Measurements from ENCODE around the gene PCDH17. TPM values are rescaled to one million over a fixed set of nuclear protein-coding genes. Genes with fewer than 3 reads are reported as not detected.

PCDH17 gene
- total and polyA plus RNA-seq, 9 of the 15 experiments (the other 6 are each of a cell fraction or from before 2014, with no cell fraction given): not detected

- in situ Hi-C loops (cut with MboI) (no loop called here), intact Hi-C loops (cut with micrococcal nuclease) (no loop called here)
- POLR2A ChIA-PET: no interaction called here
- no peak for DNase-seq (ENCODE audit: extremely low read depth in 1 of 4, low spot score in 3 of 4)
- no peak for ATAC-seq
- no peaks in the 10 kb centered on the region for H3K9me1 ChIP-seq (ENCODE audit: control insufficient read depth, insufficient read depth, low read length)
- FAIRE-seq: no peak
- no peak overlapping the region for H2AFZ ChIP-seq (ENCODE audit: low read depth, low read length)
- H4K20me1 ChIP-seq (replicated peaks; ENCODE audit: control insufficient read depth, insufficient read depth, low read length): no peaks in the 10 kb centered on the region
- no peaks in the 10 kb centered on the region for H3K9me3 ChIP-seq (replicated peaks; ENCODE audit: control insufficient read depth, insufficient read depth, low read depth, low read length)
- BruUV-seq (replicated peaks): no TSS peak
- CTCF ChIA-PET (ENCODE audit: low intra/inter-chr PET ratio): no interaction called here
- H3K36me3 ChIP-seq (ENCODE audit: control insufficient read depth, insufficient read depth, low read length): no peaks in the 10 kb centered on the region
- no peaks in the 10 kb centered on the region for H3K79me2 ChIP-seq (ENCODE audit: control insufficient read depth, insufficient read depth, low read length)
- 1% methylated on average over 6 of the region's 6 CpGs for WGBS (ENCODE audit: insufficient coverage, low coverage, missing lambda C conversion rate)
- H3K27ac ChIP-seq (ENCODE audit: extremely low read depth, low read depth, low read length): no peak overlapping the region
- H3K27me3 ChIP-seq (ENCODE audit: control insufficient read depth in 2 of 2, insufficient read depth in 2 of 2, low read length in 2 of 2): no peaks in the 10 kb centered on the region
- no peaks in the 10 kb centered on the region for H3K4me1 ChIP-seq (replicated peaks in 1 of 2; ENCODE audit: control insufficient read depth in 2 of 2, insufficient read depth in 2 of 2, low read length in 2 of 2)
- TF ChIP-seq FOXP1 (CRISPR knock-in tag; IDR thresholded peaks at IDR 0.05) (no peak), NFATC3 (IDR thresholded peaks at IDR 0.05) (no peak), ZNF76 (CRISPR knock-in tag; IDR thresholded peaks at IDR 0.05; ENCODE audit: borderline replicate concordance) (no peak), NCOA6 (IDR thresholded peaks at IDR 0.05) (no peak), PKNOX1 (IDR thresholded peaks at IDR 0.05) (no peak), RFX5 (IDR thresholded peaks at IDR 0.05; ENCODE audit: low read depth, low read length) (no peak), ZNF395 (CRISPR knock-in tag; IDR thresholded peaks at IDR 0.05) (no peak), ZNF551 (CRISPR knock-in tag; IDR thresholded peaks at IDR 0.05) (no peak)
- no peak overlapping the region for H3K9ac ChIP-seq (ENCODE audit: insufficient read depth in 1 of 2, low read depth in 2 of 2, low read length in 2 of 2)
- no peak overlapping the region for H3K4me2 ChIP-seq (ENCODE audit: insufficient read depth, low read length)
- no peak overlapping the region for H3K4me3 ChIP-seq
Observed at GRCh38 chr13:57653229-57653989, 21.9 kb downstream of the PCDH17 start.
